RWPE2 (cell line): ENCODE measurements around the gene CRY1.
"Not testable (repeated sequence)": the region's sequence is repeated elsewhere in the genome, so short reads cannot be mapped to it uniquely, and the experiment has no call there.

Experiments used
- ATAC-seq: fragments of 200-7000 bp; cut with Tn5 transposase; 3 replicates; pipeline ENCODE4 v1.9.1; 2021; ENCODE audit warnings: low read depth
- DNase-seq: peaks from one replicate; pipeline ENCODE4 v3.0.0-alpha.2; 2020; ENCODE audit warnings: low spot score
- H3K27ac ChIP-seq: fragments of 450-650 bp; 2 replicates; pipeline ENCODE4 v1.5.1; 2017; ENCODE audit warnings: mild to moderate bottlenecking; ENCODE audit not compliant: poor library complexity, severe bottlenecking
- H3K27me3 ChIP-seq: fragments of 250-450 bp; sonication (Bioruptor Pico); 2 replicates; pipeline ENCODE4 v1.5.1; 2021; ENCODE audit warnings: mild to moderate bottlenecking, moderate library complexity; ENCODE audit not compliant: insufficient read depth, poor library complexity, severe bottlenecking
- H3K36me3 ChIP-seq: fragments of 250-450 bp; sonication (Bioruptor Pico); 2 replicates; pipeline ENCODE4 v1.5.1; 2020; ENCODE audit warnings: low read depth, mild to moderate bottlenecking, moderate library complexity
- H3K4me1 ChIP-seq: fragments of 250-450 bp; sonication (Bioruptor Pico); 2 replicates; pipeline ENCODE4 v1.5.1; 2021; ENCODE audit warnings: mild to moderate bottlenecking, moderate library complexity; ENCODE audit not compliant: insufficient read depth, poor library complexity, severe bottlenecking
- H3K4me3 ChIP-seq: fragments of 250-450 bp; sonication (Bioruptor Pico); 2 replicates; pipeline ENCODE4 v1.5.1; 2021; ENCODE audit warnings: mild to moderate bottlenecking, moderate library complexity; ENCODE audit not compliant: severe bottlenecking
- H3K9me3 ChIP-seq: fragments of 250-450 bp; sonication (Bioruptor Pico); 2 replicates; pipeline ENCODE4 v1.5.1; 2021; ENCODE audit warnings: mild to moderate bottlenecking, moderate library complexity; ENCODE audit not compliant: severe bottlenecking
- CTCF ChIP-seq: fragments of 450-650 bp; IDR thresholded peaks from one replicate; pipeline ENCODE4 v1.5.1; 2017; ENCODE audit warnings: mild to moderate bottlenecking, moderate library complexity; ENCODE audit not compliant: poor library complexity, severe bottlenecking

The CRY1 gene

GRCh38 chr12:107007411-107007810 lies 85.9 kb downstream of the CRY1 start:
- no peak for TF ChIP-seq CTCF
- no peaks in the 10 kb centered on the region for H3K4me1 ChIP-seq
- ATAC-seq (no peak), DNase-seq (no peak)
- H3K27ac ChIP-seq: no peak overlapping the region
- H3K27me3 ChIP-seq: no peaks in the 10 kb centered on the region
- H3K4me3 ChIP-seq: no peak overlapping the region
- H3K9me3 ChIP-seq: no peaks in the 10 kb centered on the region
- 0 out of 2 replicates have a peak, but pooled peaks cover 9% of the 10 kb centered on the region for H3K36me3 ChIP-seq

- H3K4me1 ChIP-seq, ATAC-seq, DNase-seq, H3K9me3 ChIP-seq, H3K4me3 ChIP-seq, H3K27me3 ChIP-seq, H3K27ac ChIP-seq: not testable (repeated sequence)
- peaks cover 17% of the 10 kb centered on the region; the same call in 1 of the 2 replicates for H3K36me3 ChIP-seq
Measured at GRCh38 chr12:107002665-107003064, 90.7 kb downstream of the CRY1 start.

- no peak for TF ChIP-seq CTCF
- ATAC-seq (0 out of 3 replicates have a peak, but pooled peaks have one; percentile 33), DNase-seq (peak; percentile 62)
- peaks cover 7% of the 10 kb centered on the region for H3K4me1 ChIP-seq
- no peaks in the 10 kb centered on the region for H3K9me3 ChIP-seq
- H3K27ac ChIP-seq: no peak overlapping the region
- no peak overlapping the region for H3K4me3 ChIP-seq
- peaks cover 22% of the 10 kb centered on the region; the same call in 1 of the 2 replicates for H3K36me3 ChIP-seq
- no peaks in the 10 kb centered on the region for H3K27me3 ChIP-seq
Measured at GRCh38 chr12:106999446-106999845, 93.9 kb downstream of the CRY1 start.

GRCh38 chr12:106997916-106998315 lies 95.4 kb downstream of the CRY1 start:
- DNase-seq (no peak), ATAC-seq (no peak)
- TF ChIP-seq CTCF: no peak
- no peak overlapping the region for H3K4me3 ChIP-seq
- peaks cover 17% of the 10 kb centered on the region; the same call in 1 of the 2 replicates for H3K36me3 ChIP-seq
- H3K27me3 ChIP-seq: no peaks in the 10 kb centered on the region
- H3K4me1 ChIP-seq: peaks cover 7% of the 10 kb centered on the region
- no peak overlapping the region for H3K27ac ChIP-seq
- no peaks in the 10 kb centered on the region for H3K9me3 ChIP-seq

- not testable (repeated sequence) for H3K4me3 ChIP-seq, H3K27ac ChIP-seq, ATAC-seq, DNase-seq, H3K9me3 ChIP-seq, H3K27me3 ChIP-seq, H3K4me1 ChIP-seq
- H3K36me3 ChIP-seq: peaks cover 13% of the 10 kb centered on the region; the same call in 1 of the 2 replicates
Measured at GRCh38 chr12:106996102-106996501, 97.2 kb downstream of the CRY1 start.

- no peak for ATAC-seq
- DNase-seq: no peak
- TF ChIP-seq CTCF: no peak
Measured at GRCh38 chr12:106994579-106995220, 98.6 kb downstream of the CRY1 start.

More at GRCh38 chr12:106994579-106995220, 98.6 kb downstream of the CRY1 start:
- H3K4me3 ChIP-seq: no peak overlapping the region
- peaks cover 11% of the 10 kb centered on the region; the same call in 1 of the 2 replicates for H3K36me3 ChIP-seq
- peaks cover 7% of the 10 kb centered on the region for H3K4me1 ChIP-seq
- no peaks in the 10 kb centered on the region for H3K9me3 ChIP-seq
- H3K27me3 ChIP-seq: no peaks in the 10 kb centered on the region
- no peak overlapping the region for H3K27ac ChIP-seq
